ENCODE data around the gene MYO1G. TPM values are rescaled to one million over a fixed set of nuclear protein-coding genes. Genes with fewer than 3 reads are reported as not detected.

MYO1G gene
- total and polyA plus RNA-seq, 9 of the 15 experiments (the other 6 are each of a cell fraction or from before 2014, with no cell fraction given) = 0.03 to 0.62 (median 0.13) TPM; not detected in 1

GRCh38 chr7:44949303-44949702, 29.5 kb downstream of the MYO1G start (continued):
- TF ChIP-seq E2F8 (IDR thresholded peaks at IDR 0.05; ENCODE audit: low read depth, partially characterized antibody) (no peak), CUX1 (CRISPR knock-in tag; IDR thresholded peaks at IDR 0.05) (no peak), SMARCE1 (IDR thresholded peaks at IDR 0.05) (no peak), NFATC3 (IDR thresholded peaks at IDR 0.05) (no peak), ZNF23 (CRISPR knock-in tag; IDR thresholded peaks at IDR 0.05) (no peak)
